ENCODE data around the gene FAM83B. TPM values are rescaled to one million over a fixed set of nuclear protein-coding genes. Genes with fewer than 3 reads are reported as not detected.
"Not testable (repeated sequence)": the region's sequence is repeated elsewhere in the genome, so short reads cannot be mapped to it uniquely, and the experiment has no call there.

The FAM83B gene
- total RNA-seq, 1 donor from 2014 or later, result 40.3 TPM

- H3K36me3 ChIP-seq (ENCODE audit: control insufficient read depth, insufficient read depth, low read length), result peaks cover 7% of the 10 kb centered on the region
- no peak for TF ChIP-seq CTCF (IDR thresholded peaks at IDR 0.05; ENCODE audit: insufficient read depth, low read length, severe bottlenecking)
- H3K4me3 ChIP-seq (ENCODE audit: low read depth, low read length), result no peak overlapping the region
- no peaks in the 10 kb centered on the region for H3K27me3 ChIP-seq (ENCODE audit: control insufficient read depth, insufficient read depth, low read length)
- no peak for FAIRE-seq
- DNase-seq (ENCODE audit: low read depth), result no peak
Observed at GRCh38 chr6:54937371-54937770, 90.8 kb downstream of the FAM83B start.

- Histone ChIP-seq H3K27me3 (ENCODE audit: control insufficient read depth, insufficient read depth, low read length) (no peaks in the 10 kb centered on the region), H3K4me3 (ENCODE audit: low read depth, low read length) (no peak overlapping the region), H3K36me3 (ENCODE audit: control insufficient read depth, insufficient read depth, low read length) (no peaks in the 10 kb centered on the region)
- FAIRE-seq, result no peak
- no peak for DNase-seq (ENCODE audit: low read depth)
- no peak for TF ChIP-seq CTCF (IDR thresholded peaks at IDR 0.05; ENCODE audit: insufficient read depth, low read length, severe bottlenecking)
Observed at GRCh38 chr6:54957698-54958097, 111.1 kb downstream of the FAM83B start.

GRCh38 chr6:54958446-54958845, 111.9 kb downstream of the FAM83B start:
- Histone ChIP-seq H3K36me3 (ENCODE audit: control insufficient read depth, insufficient read depth, low read length) (no peaks in the 10 kb centered on the region), H3K4me3 (ENCODE audit: low read depth, low read length) (no peak overlapping the region), H3K27me3 (ENCODE audit: control insufficient read depth, insufficient read depth, low read length) (no peaks in the 10 kb centered on the region)
- no peak for DNase-seq (ENCODE audit: low read depth)
- no peak for FAIRE-seq
- no peak for TF ChIP-seq CTCF (IDR thresholded peaks at IDR 0.05; ENCODE audit: insufficient read depth, low read length, severe bottlenecking)

GRCh38 chr6:54959820-54960219, 113.2 kb downstream of the FAM83B start:
- Histone ChIP-seq H3K27me3 (ENCODE audit: control insufficient read depth, insufficient read depth, low read length) (no peaks in the 10 kb centered on the region), H3K4me3 (ENCODE audit: low read depth, low read length) (no peak overlapping the region), H3K36me3 (ENCODE audit: control insufficient read depth, insufficient read depth, low read length) (no peaks in the 10 kb centered on the region)
- DNase-seq (ENCODE audit: low read depth), result no peak
- FAIRE-seq, result no peak
- TF ChIP-seq CTCF (IDR thresholded peaks at IDR 0.05; ENCODE audit: insufficient read depth, low read length, severe bottlenecking), result no peak

- H3K27me3 ChIP-seq (ENCODE audit: control insufficient read depth, insufficient read depth, low read length); H3K4me3 ChIP-seq (ENCODE audit: low read depth, low read length); DNase-seq (ENCODE audit: low read depth); H3K36me3 ChIP-seq (ENCODE audit: control insufficient read depth, insufficient read depth, low read length); FAIRE-seq: not testable (repeated sequence)
Observed at GRCh38 chr6:54961372-54961771, 114.8 kb downstream of the FAM83B start.

GRCh38 chr6:54970337-54970736, 123.8 kb downstream of the FAM83B start:
- Histone ChIP-seq H3K27me3 (ENCODE audit: control insufficient read depth, insufficient read depth, low read length) (no peaks in the 10 kb centered on the region), H3K4me3 (ENCODE audit: low read depth, low read length) (no peak overlapping the region), H3K36me3 (ENCODE audit: control insufficient read depth, insufficient read depth, low read length) (no peaks in the 10 kb centered on the region)
- TF ChIP-seq CTCF (IDR thresholded peaks at IDR 0.05; ENCODE audit: insufficient read depth, low read length, severe bottlenecking), result no peak
- FAIRE-seq (peak; percentile 7), DNase-seq (ENCODE audit: low read depth) (peak; percentile 88)
